Tibial nerve (tissue), 3 donors: Measurements from ENCODE around the gene SPAG7.

Experiments
- POLR2A ChIP-seq, 2 donors: fragments of 450-650 bp; IDR thresholded peaks; one replicate each; pipeline ENCODE4 v1.6.1; 2017; ENCODE audit warnings: antibody characterized with exemption in 2 of 2, mild to moderate bottlenecking in 2 of 2, moderate library complexity in 2 of 2
- TF ChIP-seq, protein P1 (sequence below), 5 experiments: fragments of 200-600 bp in 3 of 5; fragments of 450-650 bp in 2 of 5; sonication (generic) in 3 of 5; IDR thresholded peaks; one replicate each; pipeline ENCODE4 v1.5.1; 2016 to 2019; ENCODE audit warnings: antibody characterized with exemption in 5 of 5, mild to moderate bottlenecking in 3 of 5, moderate library complexity in 2 of 5

- TF ChIP-seq, protein P1, sequence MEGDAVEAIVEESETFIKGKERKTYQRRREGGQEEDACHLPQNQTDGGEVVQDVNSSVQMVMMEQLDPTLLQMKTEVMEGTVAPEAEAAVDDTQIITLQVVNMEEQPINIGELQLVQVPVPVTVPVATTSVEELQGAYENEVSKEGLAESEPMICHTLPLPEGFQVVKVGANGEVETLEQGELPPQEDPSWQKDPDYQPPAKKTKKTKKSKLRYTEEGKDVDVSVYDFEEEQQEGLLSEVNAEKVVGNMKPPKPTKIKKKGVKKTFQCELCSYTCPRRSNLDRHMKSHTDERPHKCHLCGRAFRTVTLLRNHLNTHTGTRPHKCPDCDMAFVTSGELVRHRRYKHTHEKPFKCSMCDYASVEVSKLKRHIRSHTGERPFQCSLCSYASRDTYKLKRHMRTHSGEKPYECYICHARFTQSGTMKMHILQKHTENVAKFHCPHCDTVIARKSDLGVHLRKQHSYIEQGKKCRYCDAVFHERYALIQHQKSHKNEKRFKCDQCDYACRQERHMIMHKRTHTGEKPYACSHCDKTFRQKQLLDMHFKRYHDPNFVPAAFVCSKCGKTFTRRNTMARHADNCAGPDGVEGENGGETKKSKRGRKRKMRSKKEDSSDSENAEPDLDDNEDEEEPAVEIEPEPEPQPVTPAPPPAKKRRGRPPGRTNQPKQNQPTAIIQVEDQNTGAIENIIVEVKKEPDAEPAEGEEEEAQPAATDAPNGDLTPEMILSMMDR (IDR thresholded peaks at IDR 0.05) = no peak
- TF ChIP-seq POLR2A (IDR thresholded peaks at IDR 0.05) = no peak
Measured at GRCh38 chr17:4994081-4994595, 26.5 kb upstream of the SPAG7 start.
